ENCODE results near the gene AMN1. TPM values are rescaled to one million over a fixed set of nuclear protein-coding genes. Genes with fewer than 3 reads are reported as not detected.
A peak's percentile ranks its signal among the peaks of the same experiment; 100 is the strongest.
"Not testable (repeated sequence)": the region's sequence is repeated elsewhere in the genome, so short reads cannot be mapped to it uniquely, and the experiment has no call there.

The AMN1 gene
- total RNA-seq, 2 experiments from 2014 or later, result 6.9 to 8.5 TPM

- no peak for TF ChIP-seq CTCF (IDR thresholded peaks at IDR 0.05)
- CTCF ChIA-PET, result no interaction called here
- H3K4me1 ChIP-seq (ENCODE audit: insufficient read depth, low read length), result no peaks in the 10 kb centered on the region
- intact Hi-C loops (cut with DNase I, micrococcal nuclease), result loop anchor here in 1 of 2 experiments (5.0 kb wide), 1 partner anchor 46 kb away; no protein-coding TSS in a partner anchor
- no peaks in the 10 kb centered on the region for H3K36me3 Mint-ChIP-seq (ENCODE audit: low read depth)
- DNase-seq (peak in 2 of 14 experiments; percentile 26 to 40), ATAC-seq (ENCODE audit: poor library complexity) (no peak)
- H3K4me1 Mint-ChIP-seq (ENCODE audit: low read depth), result peaks cover 9% of the 10 kb centered on the region
- no peak overlapping the region for H3K27ac ChIP-seq (ENCODE audit: low read depth in 1 of 2, low read length in 2 of 2)
- no peaks in the 10 kb centered on the region for H3K27me3 ChIP-seq (ENCODE audit: control insufficient read depth in 1 of 2, insufficient read depth in 2 of 2, low read length in 2 of 2)
- no peaks in the 10 kb centered on the region for H3K9me3 Mint-ChIP-seq
- no peaks in the 10 kb centered on the region for H3K36me3 ChIP-seq (ENCODE audit: insufficient read depth, low read length)
- POLR2A ChIA-PET, result interaction anchor here (1.1 kb wide), 1 partner anchor 193 kb away, joined by 3 read pairs; the partner anchor contains the start of gene RESF1
- peaks cover 0 to 9% of the 10 kb centered on the region in 2 experiments for H3K9me3 ChIP-seq (ENCODE audit: control insufficient read depth in 1 of 2, insufficient read depth in 1 of 2, low read length in 2 of 2)
- no peaks in the 10 kb centered on the region for H3K27me3 Mint-ChIP-seq
- H3K4me3 ChIP-seq (ENCODE audit: low read length), result no peak overlapping the region
- no peak overlapping the region for H3K27ac Mint-ChIP-seq
- no peak overlapping the region for H3K4me3 Mint-ChIP-seq
These were observed 37.1 kb upstream of the AMN1 start for GRCh38 chr12:31765931-31766330.

GRCh38 chr12:31759632-31760459 lies 31.0 kb upstream of the AMN1 start:
- no peak for TF ChIP-seq CTCF (IDR thresholded peaks at IDR 0.05)
- Mint-ChIP-seq H3K9me3 (no peaks in the 10 kb centered on the region), H3K36me3 (ENCODE audit: low read depth) (no peaks in the 10 kb centered on the region), H3K4me3 (no peak overlapping the region), H3K4me1 (ENCODE audit: low read depth) (peaks cover 11% of the 10 kb centered on the region), H3K27ac (no peak overlapping the region), H3K27me3 (no peaks in the 10 kb centered on the region)
- POLR2A ChIA-PET, result interaction anchor here (2.1 kb wide), 1 partner anchor 137 kb away, joined by 5 read pairs; no protein-coding TSS in a partner anchor
- no peak for DNase-seq
- H3K4me1 ChIP-seq (ENCODE audit: insufficient read depth, low read length), result no peaks in the 10 kb centered on the region
- peaks cover 0 to 4% of the 10 kb centered on the region in 2 experiments for H3K9me3 ChIP-seq (ENCODE audit: control insufficient read depth in 1 of 2, insufficient read depth in 1 of 2, low read length in 2 of 2)
- H3K36me3 ChIP-seq (ENCODE audit: insufficient read depth, low read length), result no peaks in the 10 kb centered on the region
- no peak for ATAC-seq (ENCODE audit: poor library complexity)
- intact Hi-C loops (cut with DNase I, micrococcal nuclease), result no loop called here
- no peak overlapping the region for H3K4me3 ChIP-seq (ENCODE audit: low read length)
- no peaks in the 10 kb centered on the region for H3K27me3 ChIP-seq (ENCODE audit: control insufficient read depth in 1 of 2, insufficient read depth in 2 of 2, low read length in 2 of 2)
- H3K27ac ChIP-seq (ENCODE audit: low read depth in 1 of 2, low read length in 2 of 2), result no peak overlapping the region
- CTCF ChIA-PET, result no interaction called here

- H3K27ac ChIP-seq (ENCODE audit: low read depth in 1 of 2, low read length in 2 of 2); H3K36me3 Mint-ChIP-seq (ENCODE audit: low read depth); DNase-seq; POLR2A ChIA-PET; H3K4me1 ChIP-seq (ENCODE audit: insufficient read depth, low read length); H3K9me3 ChIP-seq (ENCODE audit: control insufficient read depth in 1 of 2, insufficient read depth in 1 of 2, low read length in 2 of 2); H3K27me3 ChIP-seq (ENCODE audit: control insufficient read depth in 1 of 2, insufficient read depth in 2 of 2, low read length in 2 of 2); CTCF ChIA-PET; H3K36me3 ChIP-seq (ENCODE audit: insufficient read depth, low read length); H3K4me3 Mint-ChIP-seq; H3K27ac Mint-ChIP-seq; H3K9me3 Mint-ChIP-seq; intact Hi-C loops (cut with DNase I, micrococcal nuclease); ATAC-seq (ENCODE audit: poor library complexity); H3K4me3 ChIP-seq (ENCODE audit: low read length); H3K4me1 Mint-ChIP-seq (ENCODE audit: low read depth); H3K27me3 Mint-ChIP-seq: not testable (repeated sequence)
These were observed 29.5 kb upstream of the AMN1 start for GRCh38 chr12:31758297-31758696.

Measured in CD4-positive, alpha-beta T cell (primary cell).